Stimulated activated CD4-positive, alpha-beta T cell treated with anti-CD3 and anti-CD28 coated beads, Interleukin-12 subunit alpha, Interleukin-12 subunit beta, amount 100 ng/mL, for 24 hours (primary cell): ENCODE measurements around the gene SMIM14.
"Not testable (repeated sequence)": the region's sequence is repeated elsewhere in the genome, so short reads cannot be mapped to it uniquely, and the experiment has no call there.

Source experiments
- DNase-seq, 2 experiments: peaks; one replicate each; pipeline ENCODE4 v3.0.0-alpha.2; 2020; ENCODE audit warnings: low read depth in 2 of 2

SMIM14 gene

GRCh38 chr4:39530682-39531081 is 108.0 kb downstream of the SMIM14 start:
- no peak for DNase-seq

DNA sequence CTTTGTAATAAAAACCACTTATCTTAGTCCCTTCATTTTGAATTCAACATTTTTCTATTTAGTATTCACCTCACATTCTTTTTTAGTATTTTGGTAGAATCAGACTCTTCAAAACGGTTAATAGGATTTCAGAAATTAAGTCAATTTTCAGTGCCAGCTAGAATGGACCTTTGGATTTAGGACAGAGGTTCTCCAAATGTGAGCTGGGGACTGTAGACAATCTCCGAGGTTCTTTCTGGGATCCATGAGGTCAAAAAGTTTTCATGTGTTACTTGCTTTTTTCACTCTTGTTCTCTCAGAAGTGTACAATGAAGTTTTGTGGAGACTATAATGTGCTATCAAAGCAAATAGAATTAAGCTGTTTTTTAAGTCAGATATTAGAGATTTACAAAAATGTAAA is 109.1 kb downstream of the SMIM14 start:
- DNase-seq = no peak

DNA sequence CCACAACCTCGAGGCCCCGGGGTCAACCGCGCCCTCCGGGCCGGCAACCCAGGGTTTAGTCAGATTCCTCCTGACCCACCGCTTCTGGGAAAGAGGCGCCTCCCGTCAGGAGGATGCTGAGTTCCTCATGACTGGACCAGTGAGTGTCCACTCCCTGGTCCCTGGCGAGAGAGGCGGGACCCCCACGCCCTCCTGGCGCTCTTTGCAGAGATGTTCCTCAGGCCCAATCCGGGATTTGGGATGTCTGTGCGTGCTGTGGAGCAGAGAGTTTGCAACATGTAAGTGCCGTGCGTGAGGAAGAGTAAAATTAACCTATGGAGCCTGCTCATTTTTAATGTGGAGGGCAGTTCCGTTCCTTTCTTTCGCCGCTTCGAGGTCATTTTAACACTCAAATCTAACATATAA is 110.6 kb downstream of the SMIM14 start:
- peak in 1 of 2 experiments; percentile 2 for DNase-seq

- peak; percentile 73 to 89 for DNase-seq
Measured at GRCh38 chr4:39527296-39528060, 111.2 kb downstream of the SMIM14 start, which contains the start of gene UGDH. Gene UGDH, minus strand, starts transcription at chr4:39527439. Its CDS starts 5,927 bp downstream, at chr4:39521512.

DNA sequence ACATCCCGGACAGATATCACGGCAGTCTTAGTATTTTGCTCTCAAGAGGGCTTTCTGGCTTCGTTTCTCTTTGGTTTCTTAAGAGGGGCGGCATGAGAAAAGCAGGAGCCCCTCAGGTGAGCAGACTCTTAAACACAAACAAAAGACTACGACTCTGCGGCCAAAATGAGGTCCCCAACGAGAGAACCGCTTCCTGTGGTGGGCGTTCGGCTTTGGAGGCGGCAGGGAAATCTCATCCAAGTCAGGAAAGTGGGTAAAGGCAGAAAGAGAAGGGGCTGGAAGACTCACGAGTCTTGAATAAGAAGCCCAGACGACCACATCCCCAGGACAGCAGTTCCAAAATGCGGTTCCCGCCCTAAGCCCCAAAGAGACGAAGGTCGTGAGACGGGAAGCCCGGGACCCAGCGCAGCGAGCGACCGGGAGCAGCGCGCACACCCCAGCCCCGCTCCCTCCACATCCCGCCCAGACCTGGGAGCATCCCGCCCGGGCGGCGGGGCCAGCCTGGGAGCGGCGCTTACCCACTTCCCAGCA is 111.8 kb downstream of the SMIM14 start:
- DNase-seq = peak; percentile 5 to 32

GRCh38 chr4:39525822-39526690 is 112.6 kb downstream of the SMIM14 start:
- no peak for DNase-seq

DNA sequence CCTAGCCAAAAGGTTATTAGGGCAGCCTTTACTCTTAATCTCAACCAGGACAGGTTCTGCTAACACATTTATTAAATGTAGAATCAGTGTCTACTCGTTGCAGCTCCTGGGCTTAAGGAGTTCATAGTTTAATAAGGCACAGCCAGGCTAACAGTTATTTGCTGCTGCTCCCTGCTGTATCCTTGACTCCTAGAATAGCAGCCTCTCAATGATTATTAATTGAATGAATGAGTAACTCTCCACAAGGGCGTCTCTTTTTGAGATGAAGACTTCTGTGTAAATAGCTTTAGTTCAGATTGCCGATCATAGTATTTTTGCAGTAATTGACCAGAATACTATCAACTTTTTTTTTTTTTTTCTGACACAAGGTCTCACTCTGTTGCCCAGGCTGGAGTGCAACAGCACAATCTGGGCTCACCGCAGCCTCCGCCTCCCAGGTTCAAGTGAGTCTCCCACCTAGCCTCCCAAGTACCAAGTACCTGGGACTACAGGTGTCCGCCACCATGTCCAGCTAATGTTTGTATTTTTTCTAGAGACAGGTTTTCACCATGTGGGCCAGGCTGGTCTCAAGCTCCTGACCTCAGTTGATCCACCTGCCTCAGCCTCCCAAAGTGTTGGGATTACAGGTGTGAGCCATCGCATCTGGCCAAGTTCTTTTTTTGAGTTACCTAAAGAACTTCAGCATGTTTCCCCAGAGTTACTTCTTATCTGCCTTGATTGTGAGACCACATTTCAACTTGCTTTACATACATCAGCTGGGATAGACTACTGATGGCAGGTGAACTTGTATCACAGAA is 114.3 kb downstream of the SMIM14 start:
- no peak for DNase-seq

DNA sequence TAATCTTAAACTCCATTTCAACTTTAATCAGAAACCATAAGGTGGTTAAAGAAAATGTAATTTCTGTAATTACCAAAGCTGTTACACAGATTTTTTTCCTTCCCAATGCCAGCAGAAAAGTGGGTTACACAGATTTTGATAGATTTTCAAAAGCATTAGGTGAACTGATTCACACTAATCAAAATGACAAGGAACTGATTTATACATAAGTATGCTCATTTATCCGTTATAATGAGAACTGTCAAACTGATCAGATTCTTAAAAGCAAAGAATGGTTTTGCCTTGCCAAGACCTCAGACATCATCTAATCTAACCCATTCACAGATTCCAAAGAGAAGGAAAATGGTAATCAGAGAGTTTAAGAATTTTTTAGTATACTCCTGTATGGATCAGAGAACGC is 116.6 kb downstream of the SMIM14 start:
- DNase-seq = no peak

GRCh38 chr4:39521253-39521919 is 117.3 kb downstream of the SMIM14 start:
- no peak for DNase-seq

DNA sequence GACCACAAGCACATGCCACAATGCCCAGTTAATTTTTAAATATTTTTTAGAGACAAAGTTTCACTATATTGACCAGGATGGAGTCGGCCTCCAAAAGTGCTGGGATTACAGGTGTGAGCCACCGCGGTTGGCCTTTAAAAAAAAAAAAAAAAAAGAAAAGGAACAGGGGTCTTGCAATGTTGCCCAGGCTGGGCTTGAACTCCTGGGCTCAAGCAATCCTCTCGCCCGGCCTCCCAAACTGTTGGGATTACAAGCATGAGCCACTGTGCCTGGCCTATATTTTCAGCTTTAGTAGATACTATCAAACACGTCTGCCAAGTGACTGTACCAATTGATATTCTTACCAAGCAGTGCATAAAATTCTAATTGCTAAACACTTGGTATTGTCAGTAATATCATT is 120.2 kb downstream of the SMIM14 start:
- DNase-seq = no peak

DNA sequence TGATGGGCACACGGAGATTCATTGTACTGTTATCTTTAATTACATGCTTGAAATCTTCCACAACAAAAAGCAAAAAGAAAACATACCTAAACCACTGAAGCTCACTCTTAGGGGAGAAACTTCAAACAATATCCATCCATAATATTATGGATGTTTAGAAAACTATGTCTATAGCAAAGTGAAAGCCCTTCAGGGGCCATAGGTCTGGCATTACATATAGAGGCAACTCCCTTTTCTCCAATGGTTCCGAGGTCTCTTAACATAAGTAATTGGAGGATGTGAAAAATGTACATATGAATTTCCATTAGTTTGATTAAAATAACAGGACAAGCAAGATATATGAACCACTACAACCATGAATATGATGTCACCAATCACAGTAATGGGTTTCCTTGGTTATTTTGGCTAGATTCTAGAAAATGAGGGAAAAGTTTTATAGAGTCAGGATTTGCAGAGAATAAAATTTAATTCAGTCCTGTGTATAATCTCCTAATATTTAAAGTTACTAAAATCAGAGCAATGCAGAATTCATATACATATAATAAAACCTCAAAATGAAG is 122.2 kb downstream of the SMIM14 start:
- no peak for DNase-seq

DNA sequence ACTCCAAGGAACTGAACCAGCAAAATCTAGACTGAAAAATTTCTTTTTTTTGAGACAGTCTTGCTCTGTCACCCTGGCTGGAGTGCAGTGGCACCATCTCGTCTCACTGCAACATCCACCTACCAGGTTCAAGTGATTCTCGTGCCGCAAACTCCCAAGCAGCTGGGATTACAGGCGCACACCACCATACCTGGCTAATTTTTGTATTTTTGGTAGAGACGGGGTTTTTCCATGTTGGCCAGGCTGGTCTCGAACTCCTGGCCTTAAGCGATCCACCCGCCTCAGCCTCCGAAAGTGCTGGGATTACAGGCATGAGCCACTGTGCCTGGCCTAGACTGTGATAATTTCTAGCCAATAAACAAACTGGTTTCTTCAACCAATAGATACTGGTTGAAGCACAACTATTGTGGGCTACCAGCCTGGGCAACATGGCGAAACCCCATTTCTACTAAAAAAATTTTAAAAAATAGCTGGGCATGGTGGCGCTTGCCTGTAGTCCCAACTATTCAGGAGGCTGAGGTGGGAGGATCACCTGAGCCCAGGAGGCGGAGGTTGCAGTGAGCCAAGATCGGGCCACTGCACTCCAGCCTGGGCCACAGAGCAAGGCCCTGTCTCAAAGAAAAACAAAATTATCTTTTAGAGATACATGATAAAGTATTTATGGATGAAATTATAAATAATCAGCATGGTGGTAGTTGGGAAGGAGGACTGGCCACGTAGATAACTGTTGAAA is 122.8 kb downstream of the SMIM14 start:
- DNase-seq = not testable (repeated sequence)

GRCh38 chr4:39514888-39515401 is 123.7 kb downstream of the SMIM14 start:
- no peak for DNase-seq

DNA sequence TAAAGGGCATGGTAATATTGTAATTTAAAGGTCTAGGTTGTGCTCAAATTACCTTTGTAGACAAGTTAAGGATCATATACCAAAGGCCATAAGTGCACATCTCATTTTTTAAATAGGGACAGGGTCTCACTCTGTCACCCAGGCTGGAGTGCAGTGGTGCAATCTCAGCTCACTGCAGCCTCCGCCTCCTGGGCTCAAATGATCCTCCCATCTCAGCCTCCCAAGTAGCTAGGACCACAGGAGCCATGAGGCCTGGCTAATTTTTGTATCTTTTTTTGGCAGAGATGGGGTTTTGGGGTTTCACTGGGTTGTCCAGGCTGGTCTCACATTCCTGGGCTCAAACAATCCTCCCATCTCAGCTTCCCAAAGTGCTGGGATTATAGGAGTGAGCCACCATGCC is 124.4 kb downstream of the SMIM14 start:
- DNase-seq = not testable (repeated sequence)

DNA sequence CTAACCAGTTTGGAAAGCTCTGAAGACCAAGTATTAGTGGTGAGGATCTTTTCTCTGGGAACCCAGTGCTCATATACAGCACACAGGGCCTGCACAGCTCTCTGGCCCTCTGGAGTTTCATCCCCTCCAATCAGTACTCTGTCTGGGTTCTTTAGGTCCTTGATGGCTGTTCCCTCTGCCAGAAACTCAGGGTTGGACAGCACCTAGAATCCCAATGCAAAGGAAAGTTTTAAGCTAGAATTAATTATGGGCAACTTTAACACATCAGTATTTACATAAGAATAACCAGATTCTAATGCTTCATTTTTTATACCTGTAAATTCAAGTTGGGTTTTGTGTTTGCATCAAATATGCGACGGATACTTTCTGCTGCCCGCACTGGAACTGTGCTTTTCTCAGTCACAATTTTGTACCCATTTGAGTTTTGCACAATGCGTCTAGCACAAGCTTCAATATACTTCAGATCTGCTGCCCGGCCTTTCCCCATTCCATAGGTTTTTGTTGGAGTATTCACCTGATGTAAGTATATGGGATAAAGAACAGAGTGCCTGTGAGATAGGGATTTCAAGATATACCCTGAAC is 128.2 kb downstream of the SMIM14 start:
- no peak for DNase-seq

- no peak for DNase-seq
Measured at GRCh38 chr4:39505581-39505980, 133.1 kb downstream of the SMIM14 start.

DNA sequence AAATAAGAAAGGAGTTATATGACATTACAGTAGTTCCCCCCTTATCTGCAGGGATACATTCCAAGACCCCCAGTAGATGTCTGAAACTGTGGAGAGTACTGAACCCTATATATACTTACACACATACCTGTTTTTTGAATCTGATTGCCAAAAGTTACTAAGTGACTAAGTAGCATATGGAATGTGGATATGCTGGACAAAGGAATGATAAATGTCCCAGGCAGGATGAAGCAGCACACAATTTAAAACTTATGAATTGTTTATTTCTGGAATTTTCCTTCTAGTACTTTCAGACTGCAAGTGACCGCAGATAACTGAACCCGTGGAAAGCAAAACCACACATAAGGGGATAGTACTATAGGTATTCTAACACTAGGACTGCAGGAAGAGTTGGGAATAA is 134.1 kb downstream of the SMIM14 start:
- no peak for DNase-seq

DNA sequence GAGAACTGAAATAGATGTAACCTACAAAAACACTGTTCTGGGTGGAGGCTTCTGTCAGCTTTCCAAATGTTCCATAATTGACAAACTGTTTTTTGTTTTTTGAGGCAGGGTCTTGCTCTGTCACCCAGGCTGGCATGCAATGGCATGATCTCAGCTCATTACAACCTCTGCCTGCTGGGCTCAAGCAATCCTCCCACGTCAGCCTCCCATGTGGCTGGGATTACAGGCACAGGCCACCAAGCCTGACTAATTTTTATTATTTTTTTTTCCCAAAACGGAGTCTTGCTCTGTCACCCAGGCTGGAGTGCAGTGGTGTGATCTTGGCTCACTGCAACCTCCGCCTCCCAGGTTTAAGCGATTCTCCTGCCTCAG is 136.0 kb downstream of the SMIM14 start:
- not testable (repeated sequence) for DNase-seq

DNA sequence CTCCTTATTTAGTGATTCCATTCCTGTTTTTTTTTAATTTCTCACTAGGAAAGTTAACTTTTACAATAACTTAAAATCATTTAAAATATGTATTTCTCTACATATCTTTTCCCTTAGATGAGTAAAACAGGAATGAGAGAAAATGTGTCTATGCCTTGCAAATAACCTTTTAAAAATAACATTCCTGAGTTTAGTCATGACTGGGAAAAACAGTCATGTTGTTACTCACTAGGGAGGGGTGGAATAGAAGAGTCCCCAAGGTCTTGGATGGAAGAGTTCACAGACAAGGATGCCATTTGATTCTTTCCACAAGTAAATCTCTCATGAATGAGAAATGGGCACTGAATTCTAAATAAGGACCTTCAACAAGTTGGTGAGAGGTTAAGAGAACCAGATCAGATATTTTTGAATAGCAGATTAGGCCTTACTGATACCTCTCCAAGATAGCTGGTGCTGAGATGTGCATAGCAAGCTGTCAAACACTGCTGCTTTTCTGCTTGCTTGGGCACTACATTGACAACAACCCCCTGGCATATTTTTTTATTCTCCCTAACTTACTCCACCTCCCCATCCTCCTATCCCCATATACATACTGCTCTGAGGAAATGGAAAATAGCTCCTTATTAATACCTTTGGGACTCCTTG is 136.5 kb downstream of the SMIM14 start:
- no peak for DNase-seq
